T-cell (primary cell): ENCODE data around the gene SATB1. TPM values are rescaled to one million over a fixed set of nuclear protein-coding genes. Genes with fewer than 3 reads are reported as not detected.

Experiments
- ATAC-seq, 4 experiments: fragments of 200-7000 bp in 3 of 4; fragments of 150-1000 bp in 1 of 4; cut with Tn5 transposase; replicated peaks in 1 of 4; 1 replicate in 3 of 4; 2 replicates in 1 of 4; pipeline ENCODE4 v1.10.0; 2021; ENCODE audit warnings: moderate library complexity in 3 of 4, mild to moderate bottlenecking in 2 of 4, moderate number of reproducible peaks in 1 of 4
- CTCF ChIA-PET, 2 donors: fragments of 300-600 bp; sonication (Branson Sonifier 250); formaldehyde crosslinking; loops; one replicate each; lab custom pipeline; 2022; ENCODE audit warnings: antibody characterized with exemption in 2 of 2; lab: Charles Lee
- POLR2A ChIA-PET, 2 donors: fragments of 300-600 bp; sonication (Branson Sonifier 250); formaldehyde crosslinking; loops; one replicate each; lab custom pipeline; 2022; ENCODE audit warnings: antibody characterized with exemption in 2 of 2; lab: Charles Lee
- DNase-seq, 35 experiments: peaks; one replicate each; pipeline versions ENCODE4 v3.0.0 to v3.0.0-alpha.2; 2013 to 2023
- H3K27ac ChIP-seq: one replicate; pipeline ENCODE4 v1.5.1; 2013; ENCODE audit warnings: low read length
- H3K27me3 ChIP-seq, 2 experiments: replicated peaks in 1 of 2; 1 replicate in 1 of 2; 2 replicates in 1 of 2; pipeline versions ENCODE4 v1.6.1 to v1.7.0; 2013; ENCODE audit warnings: low read length in 1 of 2, mixed read lengths in 1 of 2; ENCODE audit not compliant: control insufficient read depth in 2 of 2, insufficient read depth in 2 of 2; ENCODE audit errors: extremely low read depth in 1 of 2
- H3K36me3 ChIP-seq, 2 donors: 1 replicate in 1 of 2; 2 replicates in 1 of 2; pipeline versions ENCODE4 v1.6.1 to v1.7.0; 2013; ENCODE audit warnings: low read length in 1 of 2; ENCODE audit not compliant: control insufficient read depth in 2 of 2, insufficient read depth in 1 of 2; ENCODE audit errors: extremely low read depth in 1 of 2
- H3K4me1 ChIP-seq, 2 experiments: 1 replicate in 1 of 2; 2 replicates in 1 of 2; pipeline versions ENCODE4 v1.6.1 to v1.7.0; 2013; ENCODE audit warnings: low read length in 2 of 2, mixed read lengths in 1 of 2; ENCODE audit not compliant: insufficient read depth in 2 of 2, control insufficient read depth in 1 of 2; ENCODE audit errors: extremely low read depth in 1 of 2
- H3K4me3 ChIP-seq, 2 donors: 1 replicate in 1 of 2; 2 replicates in 1 of 2; pipeline versions ENCODE4 v1.5.1 to v1.7.0; 2013; ENCODE audit warnings: mild to moderate bottlenecking in 2 of 2, low read length in 1 of 2, moderate library complexity in 1 of 2; ENCODE audit not compliant: control insufficient read depth in 1 of 2; ENCODE audit errors: extremely low read depth in 1 of 2
- H3K9me3 ChIP-seq: 2 replicates; pipeline ENCODE4 v1.7.0; 2013
- H3K27ac Mint-ChIP-seq, 2 donors: one replicate each; pipeline ENCODE4 v1.8.0; 2020 to 2021; ENCODE audit warnings: mild to moderate bottlenecking in 2 of 2, mixed read lengths in 2 of 2
- H3K27me3 Mint-ChIP-seq, 2 donors: one replicate each; pipeline ENCODE4 v1.8.0; 2021 to 2022; ENCODE audit warnings: mixed read lengths in 2 of 2
- H3K36me3 Mint-ChIP-seq: one replicate; pipeline ENCODE4 v1.8.0; 2021; ENCODE audit warnings: mixed read lengths
- H3K4me1 Mint-ChIP-seq, 3 donors: one replicate each; pipeline ENCODE4 v1.8.0; 2020 to 2022; ENCODE audit warnings: mixed read lengths in 3 of 3, mild to moderate bottlenecking in 1 of 3
- H3K4me3 Mint-ChIP-seq, 3 donors: one replicate each; pipeline ENCODE4 v1.8.0; 2020 to 2022; ENCODE audit warnings: mild to moderate bottlenecking in 3 of 3, mixed read lengths in 3 of 3, moderate library complexity in 3 of 3
- H3K9me3 Mint-ChIP-seq, 3 donors: one replicate each; pipeline ENCODE4 v1.8.0; 2020 to 2022; ENCODE audit warnings: mixed read lengths in 3 of 3
- WGBS: methylation state at CpG from one replicate; pipeline ENCODE4 v1.1.5; 2013; ENCODE audit warnings: missing lambda C conversion rate; ENCODE audit not compliant: insufficient coverage; 5-methylcytosine and 5-hydroxymethylcytosine counted together
- total RNA-seq, 35 experiments: library from RNA in 6 of 35; stranded (reverse) in 6 of 35; fragments of 120-200 nt in 1 of 35; gene quantifications; one replicate each; pipeline versions ENCODE4 v1.2.1 to v1.2.4 and lab custom pipeline; 2013 to 2026

The SATB1 gene
- total RNA-seq, 5 donors from 2014 or later (not counting 1 experiment from before 2014, with no cell fraction given): 204 to 417 (median 282) TPM

GRCh38 chr3:18436213-18436612 is 11.1 kb upstream of the SATB1 start:
- Mint-ChIP-seq H3K9me3 (no peaks in the 10 kb centered on the region), H3K36me3 (peaks cover 7% of the 10 kb centered on the region), H3K27me3 (no peaks in the 10 kb centered on the region), H3K4me3 (peak overlapping the region; percentile 74 to 80 (median 75)), H3K4me1 (peaks cover 69 to 82% (median 76%) of the 10 kb centered on the region in 3 donors), H3K27ac (peak overlapping the region; percentile 95)
- no CpG with 5 or more reads among the region's 2 CpGs for WGBS
- no peak for ATAC-seq
- DNase-seq: no peak
- H3K9me3 ChIP-seq: no peaks in the 10 kb centered on the region
- H3K27ac ChIP-seq: peak overlapping the region; percentile 79
- POLR2A ChIA-PET: interaction anchor here (0.6 to 1.7 kb wide), 4 partner anchors 13 to 79 kb away, joined by 5 to 7 read pairs (median 6); no protein-coding TSS in a partner anchor
- CTCF ChIA-PET: interaction anchor here in 1 of 2 donors (0.6 to 0.7 kb wide), 2 partner anchors 9 to 92 kb away, joined by 3 read pairs; no protein-coding TSS in a partner anchor
- no peaks in the 10 kb centered on the region for H3K36me3 ChIP-seq
- no peaks in the 10 kb centered on the region for H3K27me3 ChIP-seq
- H3K4me1 ChIP-seq: peaks cover 13 to 80% of the 10 kb centered on the region in 2 experiments
- H3K4me3 ChIP-seq: peak overlapping the region; percentile 25 to 38

- H3K4me3 ChIP-seq: peak overlapping the region in 1 of 2 donors; percentile 24
- POLR2A ChIA-PET: interaction anchor here (0.7 to 1.2 kb wide), 2 partner anchors 13 to 712 kb away, joined by 3 read pairs; no protein-coding TSS in a partner anchor
- no peak for ATAC-seq
- no peak for DNase-seq
- no peaks in the 10 kb centered on the region for H3K9me3 Mint-ChIP-seq
- H3K36me3 ChIP-seq: no peaks in the 10 kb centered on the region
- H3K27me3 ChIP-seq: no peaks in the 10 kb centered on the region
- peak overlapping the region; percentile 95 for H3K27ac Mint-ChIP-seq
- H3K4me1 Mint-ChIP-seq: peaks cover 70 to 82% (median 75%) of the 10 kb centered on the region in 3 donors
- peak overlapping the region; percentile 79 for H3K27ac ChIP-seq
- no peaks in the 10 kb centered on the region for H3K27me3 Mint-ChIP-seq
- CTCF ChIA-PET: no interaction called here
- H3K36me3 Mint-ChIP-seq: peaks cover 10% of the 10 kb centered on the region
- WGBS: no CpG with 5 or more reads among the region's 6 CpGs
- H3K9me3 ChIP-seq: no peaks in the 10 kb centered on the region
- H3K4me1 ChIP-seq: peaks cover 18 to 80% of the 10 kb centered on the region in 2 experiments
- H3K4me3 Mint-ChIP-seq: peak overlapping the region; percentile 74 to 80 (median 75)
Observed at GRCh38 chr3:18434711-18435110, 9.6 kb upstream of the SATB1 start.

GRCh38 chr3:18432752-18433151 is 7.6 kb upstream of the SATB1 start:
- peak overlapping the region; percentile 79 to 91 (median 82) for H3K4me3 Mint-ChIP-seq
- POLR2A ChIA-PET: interaction anchor here (0.7 to 1.2 kb wide), 7 partner anchors 13 to 1524 kb away, joined by 4 to 6 read pairs (median 5); no protein-coding TSS in a partner anchor
- H3K9me3 Mint-ChIP-seq: no peaks in the 10 kb centered on the region
- H3K36me3 ChIP-seq: no peaks in the 10 kb centered on the region
- CTCF ChIA-PET: interaction anchor here in 1 of 2 donors (0.6 to 1.6 kb wide), 6 partner anchors 11 to 287 kb away, joined by 3 to 4 read pairs (median 3); no protein-coding TSS in a partner anchor
- no peaks in the 10 kb centered on the region for H3K27me3 ChIP-seq
- H3K27ac Mint-ChIP-seq: peak overlapping the region; percentile 95 to 96
- DNase-seq (no peak), ATAC-seq (no peak)
- peak overlapping the region; percentile 66 for H3K27ac ChIP-seq
- peaks cover 72 to 86% (median 77%) of the 10 kb centered on the region in 3 donors for H3K4me1 Mint-ChIP-seq
- no peak overlapping the region for H3K4me3 ChIP-seq
- WGBS: no CpG with 5 or more reads among the region's 1 CpG
- no peaks in the 10 kb centered on the region for H3K27me3 Mint-ChIP-seq
- H3K9me3 ChIP-seq: no peaks in the 10 kb centered on the region
- H3K4me1 ChIP-seq: peaks cover 17 to 80% of the 10 kb centered on the region in 2 experiments
- H3K36me3 Mint-ChIP-seq: peaks cover 7% of the 10 kb centered on the region

GRCh38 chr3:18431266-18431665 is 6.1 kb upstream of the SATB1 start:
- peaks cover 6% of the 10 kb centered on the region for H3K36me3 Mint-ChIP-seq
- CTCF ChIA-PET: interaction anchor here (0.9 to 1.7 kb wide), 4 partner anchors 10 to 30 kb away, joined by 3 to 5 read pairs (median 4); no protein-coding TSS in a partner anchor

GRCh38 chr3:18428991-18429745 is 4.0 kb upstream of the SATB1 start:
- Mint-ChIP-seq H3K27me3 (no peaks in the 10 kb centered on the region), H3K36me3 (peaks cover 3% of the 10 kb centered on the region), H3K4me1 (peaks cover 65 to 77% (median 69%) of the 10 kb centered on the region in 3 donors), H3K9me3 (no peaks in the 10 kb centered on the region), H3K4me3 (peak overlapping the region; percentile 49 to 91 (median 60)), H3K27ac (peak overlapping the region; percentile 92 to 98)
- POLR2A ChIA-PET: interaction anchor here in 1 of 2 donors (0.9 kb wide), 1 partner anchor 17 kb away, joined by 3 read pairs; no protein-coding TSS in a partner anchor
- H3K27me3 ChIP-seq: peaks cover 0 to 3% of the 10 kb centered on the region in 2 experiments
- no peaks in the 10 kb centered on the region for H3K9me3 ChIP-seq
- no peak for ATAC-seq
- peaks cover 20 to 69% of the 10 kb centered on the region in 2 experiments for H3K4me1 ChIP-seq
- H3K4me3 ChIP-seq: no peak overlapping the region
- WGBS: 50% methylated on average over 4 of the region's 6 CpGs
- CTCF ChIA-PET: interaction anchor here in 1 of 2 donors (1.0 to 1.6 kb wide), 3 partner anchors 9 to 13 kb away, joined by 3 to 5 read pairs (median 4); no protein-coding TSS in a partner anchor
- no peak for DNase-seq
- no peaks in the 10 kb centered on the region for H3K36me3 ChIP-seq
- H3K27ac ChIP-seq: peak overlapping the region; percentile 27

More at GRCh38 chr3:18431266-18431665, 6.1 kb upstream of the SATB1 start:
- H3K4me3 ChIP-seq: peak overlapping the region; percentile 8 to 23
- ATAC-seq: peak in 1 of 4 experiments; percentile 17
- no peaks in the 10 kb centered on the region for H3K36me3 ChIP-seq
- Mint-ChIP-seq H3K4me1 (peaks cover 77 to 90% (median 82%) of the 10 kb centered on the region in 3 donors), H3K27me3 (no peaks in the 10 kb centered on the region), H3K9me3 (no peaks in the 10 kb centered on the region), H3K27ac (peak overlapping the region; percentile 95 to 96), H3K4me3 (peak overlapping the region; percentile 79 to 91 (median 82))
- DNase-seq: no peak
- POLR2A ChIA-PET: interaction anchor here (0.7 to 1.6 kb wide), 5 partner anchors 10 to 29 kb away, joined by 3 to 6 read pairs (median 4); no protein-coding TSS in a partner anchor
- peak overlapping the region; percentile 66 for H3K27ac ChIP-seq
- no peaks in the 10 kb centered on the region for H3K27me3 ChIP-seq
- H3K9me3 ChIP-seq: no peaks in the 10 kb centered on the region
- peaks cover 17 to 83% of the 10 kb centered on the region in 2 experiments for H3K4me1 ChIP-seq
- 45% methylated on average over 2 of the region's 3 CpGs for WGBS

- ChIA-PET CTCF (interaction anchor here in 1 of 2 donors (0.6 kb wide), 1 partner anchor 34 kb away, joined by 3 read pairs; no protein-coding TSS in a partner anchor), POLR2A (no interaction called here)
- WGBS: no CpG with 5 or more reads among the region's 1 CpG
- Histone ChIP-seq H3K27ac (no peak overlapping the region), H3K9me3 (no peaks in the 10 kb centered on the region), H3K4me3 (no peak overlapping the region), H3K4me1 (peaks cover 25 to 65% of the 10 kb centered on the region in 2 experiments), H3K27me3 (peaks cover 0 to 4% of the 10 kb centered on the region in 2 experiments), H3K36me3 (no peaks in the 10 kb centered on the region)
- Mint-ChIP-seq H3K9me3 (no peaks in the 10 kb centered on the region), H3K27ac (peak overlapping the region; percentile 92 to 98), H3K36me3 (peaks cover 3% of the 10 kb centered on the region), H3K4me1 (peaks cover 72 to 83% (median 73%) of the 10 kb centered on the region in 3 donors), H3K27me3 (no peaks in the 10 kb centered on the region), H3K4me3 (peak overlapping the region; percentile 49 to 91 (median 60))
- no peak for DNase-seq
- ATAC-seq: no peak
Observed at GRCh38 chr3:18428036-18428435, 2.9 kb upstream of the SATB1 start.
